Right lobe of liver (tissue), 6 donors: ENCODE data around the gene KIF27. TPM values are rescaled to one million over a fixed set of nuclear protein-coding genes. Genes with fewer than 3 reads are reported as not detected.
A peak's percentile ranks its signal among the peaks of the same experiment; 100 is the strongest.

Experiments used
- ATAC-seq, 4 donors: fragments of 200-7000 bp; cut with Tn5 transposase; one replicate each; pipeline ENCODE4 v1.9.1; 2020; ENCODE audit warnings: mild to moderate bottlenecking in 4 of 4, moderate library complexity in 4 of 4
- DNase-seq, 3 donors: peaks; one replicate each; pipeline ENCODE4 v3.0.0-alpha.2; 2020
- H3K27ac ChIP-seq, 3 donors: fragments of 200-600 bp; one replicate each; pipeline ENCODE4 v1.8.0; 2022
- H3K27me3 ChIP-seq, 2 donors: fragments of 200-600 bp; one replicate each; pipeline ENCODE4 v1.8.0; 2022
- H3K36me3 ChIP-seq, 4 donors: fragments of 200-600 bp; sonication (generic) in 1 of 4; one replicate each; pipeline versions ENCODE4 v1.5.1 to v1.8.0; 2017 to 2022; ENCODE audit warnings: control low read depth in 1 of 4
- H3K4me1 ChIP-seq, 4 donors: fragments of 200-600 bp; sonication (generic) in 1 of 4; one replicate each; pipeline versions ENCODE4 v1.5.1 to v1.8.0; 2017 to 2022; ENCODE audit warnings: control low read depth in 1 of 4
- H3K4me3 ChIP-seq, 3 donors: fragments of 200-600 bp; one replicate each; pipeline ENCODE4 v1.8.0; 2022
- H3K9me3 ChIP-seq, 4 donors: fragments of 200-600 bp; sonication (generic) in 1 of 4; one replicate each; pipeline versions ENCODE4 v1.5.1 to v1.8.0; 2017 to 2022; ENCODE audit warnings: control low read depth in 1 of 4
- POLR2A ChIP-seq: fragments of 450-650 bp; IDR thresholded peaks from one replicate; pipeline ENCODE4 v1.6.1; 2017; ENCODE audit warnings: antibody characterized with exemption, mild to moderate bottlenecking
- WGBS: methylation state at CpG from one replicate; pipeline ENCODE4 v1.1.6; 2018; ENCODE audit warnings: low coverage, low lambda C conversion rate; ENCODE audit not compliant: insufficient coverage; ENCODE audit errors: missing lambda C conversion rate; 5-methylcytosine and 5-hydroxymethylcytosine counted together
- intact Hi-C, 2 donors: fragments of 100-400 bp; cut with DNase I; formaldehyde crosslinking; loops; one replicate each; pipeline versions ENCODE4 v1.11.2 to v1.14.1; 2022
- total RNA-seq, 6 experiments: library from RNA; depleted of rRNA in 2 of 6; stranded (reverse); fragments of >200 nt in 2 of 6; fragmentation: NEBNext Ultra II Directional in 3 of 6; extraction: Animal tissue kit (Norgen Biotek cat#: 25700) in 3 of 6; gene quantifications; one replicate each; pipeline versions ENCODE4 v1.1.0 to v1.2.4, GENCODE V29; 2016 to 2023
- TF ChIP-seq, protein P1 (sequence below), 4 donors: fragments of 200-600 bp in 3 of 4; fragments of 450-650 bp in 1 of 4; IDR thresholded peaks; one replicate each; pipeline versions ENCODE4 v1.5.1 to v1.8.0; 2016 to 2022; ENCODE audit warnings: antibody characterized with exemption in 4 of 4, mild to moderate bottlenecking in 2 of 4
- donor health status: DM: no; HTN: yes; CAD: no.
- donor health status: DM: no; HTN: no; CAD: no.
- donor health status: DM: no; HTN: no; CAD: no.
- donor health status: DM: no; HTN: yes; CAD: no.
- donor health status: DM: no; HTN: yes; CAD: no.

The KIF27 gene
- total RNA-seq, 6 experiments from 2014 or later, result 1.1 to 2.8 (median 2.2) TPM

DNA sequence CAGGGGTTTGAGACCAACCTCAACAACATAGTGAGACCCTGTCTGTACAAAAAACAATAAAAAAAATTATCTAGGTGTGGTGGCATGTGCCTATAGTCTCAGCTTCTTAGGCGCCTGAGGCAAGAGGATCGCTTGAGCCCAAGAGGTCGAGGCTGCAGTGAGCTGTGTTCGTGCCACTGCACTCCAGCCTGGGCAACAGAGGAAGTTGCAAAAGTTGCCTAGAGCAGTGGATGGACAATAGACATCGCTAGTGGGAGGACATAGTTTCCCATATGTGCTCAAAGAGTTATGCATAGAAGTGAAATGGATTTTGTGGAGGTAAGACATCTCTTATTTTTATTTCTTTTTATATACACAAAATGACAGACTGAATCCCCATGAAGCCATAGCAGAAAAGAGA lies 39.8 kb upstream of the KIF27 start:
- intact Hi-C loops, result no loop called here
- 78% methylated on average over 2 of the region's 5 CpGs for WGBS
- Histone ChIP-seq H3K9me3 (no peaks in the 10 kb centered on the region), H3K4me1 (peaks cover 0 to 18% (median 0%) of the 10 kb centered on the region in 4 donors), H3K27ac (no peak overlapping the region), H3K36me3 (no peaks in the 10 kb centered on the region), H3K27me3 (no peaks in the 10 kb centered on the region), H3K4me3 (no peak overlapping the region)
- no peak for TF ChIP-seq POLR2A
- TF ChIP-seq, protein P1, sequence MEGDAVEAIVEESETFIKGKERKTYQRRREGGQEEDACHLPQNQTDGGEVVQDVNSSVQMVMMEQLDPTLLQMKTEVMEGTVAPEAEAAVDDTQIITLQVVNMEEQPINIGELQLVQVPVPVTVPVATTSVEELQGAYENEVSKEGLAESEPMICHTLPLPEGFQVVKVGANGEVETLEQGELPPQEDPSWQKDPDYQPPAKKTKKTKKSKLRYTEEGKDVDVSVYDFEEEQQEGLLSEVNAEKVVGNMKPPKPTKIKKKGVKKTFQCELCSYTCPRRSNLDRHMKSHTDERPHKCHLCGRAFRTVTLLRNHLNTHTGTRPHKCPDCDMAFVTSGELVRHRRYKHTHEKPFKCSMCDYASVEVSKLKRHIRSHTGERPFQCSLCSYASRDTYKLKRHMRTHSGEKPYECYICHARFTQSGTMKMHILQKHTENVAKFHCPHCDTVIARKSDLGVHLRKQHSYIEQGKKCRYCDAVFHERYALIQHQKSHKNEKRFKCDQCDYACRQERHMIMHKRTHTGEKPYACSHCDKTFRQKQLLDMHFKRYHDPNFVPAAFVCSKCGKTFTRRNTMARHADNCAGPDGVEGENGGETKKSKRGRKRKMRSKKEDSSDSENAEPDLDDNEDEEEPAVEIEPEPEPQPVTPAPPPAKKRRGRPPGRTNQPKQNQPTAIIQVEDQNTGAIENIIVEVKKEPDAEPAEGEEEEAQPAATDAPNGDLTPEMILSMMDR (IDR thresholded peaks at IDR 0.05), result no peak
- ATAC-seq (no peak), DNase-seq (no peak)

DNA sequence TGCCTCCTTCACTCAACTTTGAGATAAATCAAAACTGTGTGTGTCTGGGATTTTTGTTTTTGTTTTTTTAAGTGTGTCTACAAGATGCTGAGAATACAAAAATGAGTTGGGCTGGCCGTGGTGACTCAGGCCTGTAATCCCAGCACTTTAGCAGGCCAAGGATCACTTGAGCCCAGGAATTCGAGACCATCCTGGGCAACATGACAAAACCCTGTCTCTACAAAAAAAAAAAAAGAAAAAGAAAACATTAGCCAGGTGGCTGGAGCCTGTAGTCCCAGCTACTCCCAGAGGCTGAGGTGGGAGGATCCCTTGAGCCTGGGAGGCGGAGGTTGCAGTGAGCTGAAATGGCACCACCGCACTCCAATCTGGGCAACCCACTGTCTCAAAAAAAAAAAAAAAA lies 37.8 kb upstream of the KIF27 start:
- intact Hi-C loops, result no loop called here
- Histone ChIP-seq H3K27ac (no peak overlapping the region), H3K36me3 (no peaks in the 10 kb centered on the region), H3K9me3 (no peaks in the 10 kb centered on the region), H3K27me3 (no peaks in the 10 kb centered on the region), H3K4me1 (peaks cover 0 to 29% (median 0%) of the 10 kb centered on the region in 4 donors), H3K4me3 (no peak overlapping the region)
- TF ChIP-seq, protein P1 (IDR thresholded peaks at IDR 0.05), result no peak
- no peak for TF ChIP-seq POLR2A
- WGBS, result 38% methylated on average over 4 of the region's 4 CpGs
- DNase-seq (no peak), ATAC-seq (peak in 1 of 4 donors; percentile 3)

DNA sequence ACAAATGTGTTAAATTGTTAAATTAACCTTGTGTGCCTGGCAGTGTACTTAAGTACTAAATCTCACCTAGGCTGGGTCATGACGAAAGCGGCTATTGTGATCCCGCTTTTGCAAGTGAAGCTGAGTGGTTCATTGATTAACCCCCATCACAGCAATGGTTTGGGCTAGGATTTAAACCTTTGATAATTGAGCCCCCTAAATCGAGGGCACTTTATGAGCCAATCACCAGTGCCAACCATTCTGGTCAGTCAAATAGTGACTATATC lies 35.9 kb upstream of the KIF27 start:
- peaks cover 0 to 26% (median 0%) of the 10 kb centered on the region in 4 donors for H3K4me1 ChIP-seq
- 30% methylated on average over 4 of the region's 4 CpGs for WGBS
- TF ChIP-seq, protein P1 (IDR thresholded peaks at IDR 0.05), result no peak
- no peak for TF ChIP-seq POLR2A

DNA sequence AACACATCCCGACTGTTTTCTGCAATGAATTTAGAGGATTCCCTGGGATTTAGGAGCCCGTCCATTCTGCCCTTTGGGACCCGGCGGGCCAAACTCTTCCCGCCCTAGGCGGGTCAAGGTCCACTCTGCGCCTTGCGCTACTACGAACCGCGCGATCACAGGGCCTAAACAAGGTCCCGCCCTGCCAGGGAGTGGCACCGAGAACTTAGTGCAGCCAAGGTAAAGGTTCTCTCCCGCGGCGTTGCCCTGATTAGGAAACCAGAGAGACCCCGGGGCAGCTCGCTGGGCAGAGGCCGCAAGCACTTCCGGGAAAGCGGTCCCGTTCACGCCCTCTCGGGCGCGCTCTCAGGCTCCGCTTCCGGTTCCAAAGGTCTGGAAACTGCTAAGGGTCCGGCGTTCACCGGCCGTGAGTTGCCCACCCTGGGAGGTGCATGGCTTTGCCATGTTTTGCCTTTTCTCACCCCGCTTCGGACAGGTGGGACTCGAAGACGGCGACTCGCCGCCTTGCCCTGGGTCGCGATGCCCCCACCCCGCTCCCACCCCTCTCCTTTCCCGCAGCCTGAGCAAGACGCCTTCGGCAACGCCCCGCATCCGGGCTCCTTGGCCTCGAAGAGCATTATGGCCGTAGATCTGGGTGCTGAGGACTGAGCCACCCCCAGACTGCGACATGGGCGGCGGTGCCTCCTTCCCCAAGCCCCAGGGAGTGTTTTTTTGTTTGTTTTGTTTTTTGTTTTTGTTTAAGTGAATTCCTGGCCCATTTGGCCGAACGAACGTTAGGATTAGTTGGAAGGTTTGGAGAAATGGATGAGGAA lies 35.4 kb upstream of the KIF27 start:
- Histone ChIP-seq H3K27ac (peak overlapping the region; percentile 73 to 93 (median 90)), H3K4me1 (peaks cover 0 to 21% (median 0%) of the 10 kb centered on the region in 4 donors), H3K27me3 (no peaks in the 10 kb centered on the region), H3K4me3 (peak overlapping the region; percentile 74 to 81 (median 76)), H3K9me3 (no peaks in the 10 kb centered on the region), H3K36me3 (peaks cover 0 to 4% (median 3%) of the 10 kb centered on the region in 4 donors)
- peak; percentile 92 to 97 (median 94) for ATAC-seq
- peak; percentile 68 for TF ChIP-seq POLR2A
- TF ChIP-seq, protein P1 (IDR thresholded peaks at IDR 0.05), result no peak
- intact Hi-C loops, result no loop called here
- 2% methylated on average over 18 of the region's 57 CpGs for WGBS
- peak; percentile 89 to 96 (median 95) for DNase-seq

More for the DNA sequence above, 35.9 kb upstream of the KIF27 start:
- ATAC-seq, result peak; percentile 5 to 26 (median 10)
- DNase-seq, result no peak
- Histone ChIP-seq H3K27ac (peak overlapping the region; percentile 73 to 93 (median 90)), H3K9me3 (no peaks in the 10 kb centered on the region), H3K27me3 (no peaks in the 10 kb centered on the region), H3K4me3 (peak overlapping the region; percentile 74 to 81 (median 76)), H3K36me3 (peaks cover 0 to 2% (median under 1%) of the 10 kb centered on the region in 4 donors)
- intact Hi-C loops, result no loop called here
